EH (cell line): ENCODE measurements around the gene STARD3NL.
"Not testable (repeated sequence)": the region's sequence is repeated elsewhere in the genome, so short reads cannot be mapped to it uniquely, and the experiment has no call there.

Source experiments
- DNase-seq: peaks from one replicate; pipeline ENCODE4 v3.0.0-alpha.2; 2015; ENCODE audit warnings: low read depth

STARD3NL gene

DNA sequence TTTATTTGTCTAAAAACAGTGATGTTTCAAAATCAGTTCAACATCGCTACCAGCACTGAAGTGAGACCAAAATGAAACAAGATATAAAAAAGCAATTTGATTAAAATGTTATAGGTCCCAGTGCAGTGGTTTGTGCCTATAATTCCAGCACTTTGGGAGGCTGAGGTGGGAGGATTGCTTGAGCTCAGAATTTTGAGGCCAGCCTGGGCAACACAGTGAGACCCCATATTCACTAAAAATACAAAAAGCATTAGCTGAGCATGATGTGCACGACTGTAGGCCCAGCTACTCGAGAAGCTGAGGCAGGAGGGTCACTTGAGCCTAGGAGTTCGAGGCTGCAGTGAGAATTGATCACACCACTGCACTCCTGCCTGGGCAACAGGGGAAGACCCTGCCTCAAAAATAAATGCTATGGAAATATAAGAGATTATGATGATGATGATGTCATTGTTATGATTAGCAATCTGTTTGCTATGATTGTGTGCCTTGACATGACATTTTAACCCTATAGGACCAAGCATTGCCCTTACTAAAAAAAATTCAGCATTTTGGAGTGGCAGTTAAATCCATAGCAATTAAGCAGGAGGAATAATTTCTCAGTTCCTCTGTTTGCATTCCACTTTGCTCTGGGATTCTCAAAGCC lies 91.8 kb downstream of the STARD3NL start:
- not testable (repeated sequence) for DNase-seq

DNA sequence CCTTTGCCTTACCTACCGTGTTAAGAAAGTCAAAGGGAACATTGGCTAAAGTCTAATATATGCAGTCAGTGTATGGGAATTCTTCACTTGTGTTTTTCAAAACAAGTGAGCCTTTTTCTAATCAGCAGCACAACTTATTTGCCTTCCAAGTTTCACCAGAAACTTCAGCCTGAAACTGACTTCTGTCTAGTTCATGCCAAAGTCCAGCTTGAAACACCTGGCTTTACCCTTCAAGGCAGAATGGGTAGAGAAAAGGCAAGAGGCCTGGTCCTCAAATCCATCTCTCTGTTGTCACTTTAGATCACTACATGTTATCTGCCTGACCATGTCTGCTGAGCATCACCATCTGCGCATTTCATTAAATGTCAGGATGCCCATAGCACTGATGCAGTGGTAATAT lies 92.4 kb downstream of the STARD3NL start:
- not testable (repeated sequence) for DNase-seq

DNA sequence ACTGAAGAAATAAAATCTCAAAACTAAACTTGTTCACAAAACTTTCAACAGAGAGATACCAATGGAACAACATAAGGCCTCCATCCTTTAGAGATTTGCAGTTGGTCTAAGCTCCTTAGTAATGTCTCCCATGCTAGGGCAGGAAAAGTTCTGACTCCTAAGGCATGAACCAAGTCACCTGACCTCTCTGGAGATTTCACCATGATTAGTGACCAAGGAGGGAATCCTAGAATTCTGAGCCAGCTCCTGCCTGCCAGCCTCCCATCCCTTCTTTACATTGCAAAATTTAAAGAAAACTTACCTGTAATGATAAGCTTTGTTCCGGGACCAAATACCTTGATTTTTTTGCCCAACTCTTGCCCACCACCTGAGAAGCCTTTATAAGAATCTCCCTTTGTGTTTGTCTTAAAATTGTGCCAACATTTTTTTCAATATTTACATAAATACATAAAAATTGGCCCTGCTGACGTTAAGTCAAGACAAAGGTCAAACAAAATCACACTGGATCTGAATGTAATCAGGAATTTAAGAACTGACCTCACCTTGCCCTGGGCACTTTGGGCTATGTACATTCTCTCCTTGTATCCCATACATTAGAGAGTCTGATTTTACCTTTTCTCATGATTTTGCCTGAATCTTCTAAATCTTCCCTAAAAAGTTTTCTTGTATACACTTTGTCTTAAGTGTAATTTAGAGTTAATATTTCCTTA lies 95.4 kb downstream of the STARD3NL start, which contains the start of gene TARP:
TARP (minus strand) TSS at position 351 of the 710 bp plus-strand sequence.
- DNase-seq = no peak

DNA sequence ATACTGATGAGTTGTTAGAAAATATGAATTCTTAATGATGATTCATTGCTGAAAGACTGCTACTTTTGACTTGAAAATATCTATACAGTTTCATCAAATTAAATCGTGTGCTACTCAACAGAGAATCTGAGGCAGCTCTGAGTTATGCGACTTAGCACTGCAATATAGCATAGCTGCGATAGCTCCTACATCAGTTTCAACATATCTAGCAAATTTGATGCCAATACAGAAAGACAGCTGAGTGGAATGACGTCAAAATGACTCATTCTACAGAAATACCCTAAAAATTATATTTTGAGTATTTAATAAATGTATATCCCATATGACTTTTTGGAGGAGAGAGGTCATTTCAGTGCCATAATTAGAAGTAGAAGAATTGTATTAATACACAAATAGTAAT lies 96.4 kb downstream of the STARD3NL start:
- DNase-seq = no peak

DNA sequence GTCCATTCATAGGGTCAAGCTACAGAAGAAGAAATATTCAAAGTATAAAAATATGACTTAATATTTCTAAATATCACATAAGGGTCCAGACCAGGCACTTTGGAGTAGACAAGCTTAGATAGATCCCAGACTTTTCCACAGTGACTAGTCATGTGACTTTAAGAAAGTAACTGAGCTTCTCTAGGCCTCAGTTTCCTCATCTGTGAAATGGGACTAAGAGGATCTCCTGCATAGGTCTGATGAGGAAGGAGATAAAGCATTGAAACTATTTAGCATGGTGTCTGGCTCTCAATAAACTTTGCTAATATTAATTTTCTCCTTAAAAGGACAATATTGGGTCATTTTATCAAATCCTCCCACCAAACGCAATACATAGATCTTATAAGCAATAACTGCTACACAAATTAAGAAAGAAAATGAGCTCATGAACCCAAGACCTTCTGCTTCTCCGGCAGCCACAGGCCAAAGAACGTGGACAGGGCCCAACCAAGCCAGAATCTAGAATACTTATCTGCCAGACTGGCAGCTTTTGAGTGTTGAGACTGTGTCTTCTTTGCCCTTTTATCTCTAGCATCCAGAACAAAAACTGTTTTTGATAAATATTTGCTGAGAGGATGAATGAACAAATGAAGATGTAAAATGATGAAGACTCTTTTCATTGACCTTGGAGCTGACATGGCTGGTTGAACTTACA lies 97.0 kb downstream of the STARD3NL start:
- no peak for DNase-seq

DNA sequence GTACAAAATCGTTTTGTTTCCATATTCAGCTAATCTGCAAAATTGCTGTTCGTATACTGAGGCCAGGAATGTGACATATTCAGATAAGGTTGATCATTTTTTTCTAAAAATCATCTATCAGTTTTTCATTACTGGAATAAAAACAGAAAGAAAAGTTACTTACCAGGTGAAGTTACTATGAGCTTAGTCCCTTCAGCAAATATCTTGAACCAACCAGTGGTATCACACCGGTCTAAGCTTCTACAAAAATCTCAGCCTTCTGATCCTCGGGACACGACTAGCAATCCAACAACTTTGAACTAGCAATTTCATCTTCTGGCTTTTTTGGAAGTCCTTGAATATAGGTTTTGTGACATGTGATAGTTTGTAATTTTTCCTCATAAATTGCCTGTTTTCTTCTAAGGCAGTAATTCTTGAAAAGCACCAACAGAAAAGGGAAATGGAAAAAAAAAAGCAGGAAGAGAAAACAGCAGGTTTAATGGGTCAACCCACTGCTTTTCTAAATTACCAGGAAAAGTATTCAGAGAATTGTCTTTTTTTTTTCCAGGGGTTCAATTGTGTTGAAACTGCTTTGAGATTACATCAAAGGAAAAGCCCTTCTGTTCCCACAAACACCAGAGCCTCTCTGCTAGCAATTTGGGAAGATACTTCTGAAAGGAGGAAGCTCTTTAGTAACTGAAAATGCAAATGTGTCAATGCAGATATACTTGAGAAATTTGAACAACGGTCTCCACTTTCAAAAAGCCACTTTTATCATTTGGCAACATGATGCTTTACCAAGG lies 98.2 kb downstream of the STARD3NL start:
- no peak for DNase-seq

DNA sequence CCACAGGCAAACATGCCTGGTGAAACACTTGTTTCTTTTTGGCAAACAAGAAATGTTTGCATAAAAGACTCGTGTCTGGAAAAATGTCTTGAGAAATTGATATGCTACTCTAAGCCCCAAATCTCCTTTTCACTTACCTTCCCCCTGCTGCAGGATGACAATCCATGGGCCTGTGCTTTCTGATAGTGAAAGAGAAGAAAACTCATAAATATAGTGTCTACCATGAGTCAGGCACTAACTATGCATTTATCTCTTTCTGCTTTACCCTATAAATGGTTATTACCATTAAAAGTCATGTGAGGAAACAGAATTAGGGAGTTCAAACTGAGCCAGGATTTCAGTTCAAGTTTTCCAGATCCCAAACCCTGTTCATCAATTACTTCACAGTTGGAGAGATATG lies 102.0 kb downstream of the STARD3NL start:
- peak; percentile 13 for DNase-seq
